Islet precursor cell (in vitro differentiated cells): Measurements from ENCODE around the gene OR51B2.

Experiments used
- DNase-seq: peaks from one replicate; pipeline ENCODE4 v3.0.0-alpha.2; 2018

Gene OR51B2

DNA sequence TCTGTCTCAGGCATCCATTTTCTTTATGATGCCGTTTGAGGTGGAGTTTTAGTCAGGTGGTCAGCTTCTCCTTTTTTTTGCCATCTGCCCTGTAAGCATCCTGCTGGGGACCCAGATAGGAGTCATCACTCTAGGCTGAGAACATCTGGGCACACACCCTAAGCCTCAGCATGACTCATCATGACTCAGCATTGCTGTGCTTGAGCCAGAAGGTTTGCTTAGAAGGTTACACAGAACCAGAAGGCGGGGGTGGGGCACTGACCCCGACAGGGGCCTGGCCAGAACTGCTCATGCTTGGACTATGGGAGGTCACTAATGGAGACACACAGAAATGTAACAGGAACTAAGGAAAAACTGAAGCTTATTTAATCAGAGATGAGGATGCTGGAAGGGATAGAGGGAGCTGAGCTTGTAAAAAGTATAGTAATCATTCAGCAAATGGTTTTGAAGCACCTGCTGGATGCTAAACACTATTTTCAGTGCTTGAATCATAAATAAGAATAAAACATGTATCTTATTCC is 43.5 kb downstream of the OR51B2 start:
- DNase-seq = peak; percentile 97

DNA sequence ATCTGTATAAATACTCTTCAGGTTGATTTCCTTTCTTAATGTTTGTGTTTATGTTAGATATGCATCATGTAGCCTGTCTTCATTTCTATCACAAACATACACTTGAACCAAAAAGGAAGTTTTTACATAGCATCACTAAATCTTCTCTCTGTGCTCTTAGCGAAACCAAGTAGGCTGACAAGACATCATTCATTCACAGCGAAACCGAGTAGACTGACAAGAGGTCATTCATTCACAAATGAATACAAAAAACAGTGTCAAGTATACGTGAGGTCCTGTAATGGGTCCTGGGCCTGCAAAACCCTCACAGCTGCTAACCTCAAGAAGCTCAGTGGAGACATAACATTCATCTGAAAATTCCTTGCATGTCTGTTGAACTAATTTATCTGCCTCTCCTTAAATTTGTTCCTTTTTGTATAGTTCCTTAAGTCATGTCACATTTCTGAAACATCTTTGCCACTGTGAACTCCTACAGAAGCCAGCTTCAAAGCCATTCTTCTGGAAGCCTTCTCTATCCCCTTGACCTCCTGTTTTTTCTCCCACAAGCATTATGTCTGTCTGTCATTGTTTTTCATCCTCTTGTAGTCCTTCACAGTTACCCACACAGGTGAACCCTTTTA is 44.5 kb downstream of the OR51B2 start:
- no peak for DNase-seq

DNA sequence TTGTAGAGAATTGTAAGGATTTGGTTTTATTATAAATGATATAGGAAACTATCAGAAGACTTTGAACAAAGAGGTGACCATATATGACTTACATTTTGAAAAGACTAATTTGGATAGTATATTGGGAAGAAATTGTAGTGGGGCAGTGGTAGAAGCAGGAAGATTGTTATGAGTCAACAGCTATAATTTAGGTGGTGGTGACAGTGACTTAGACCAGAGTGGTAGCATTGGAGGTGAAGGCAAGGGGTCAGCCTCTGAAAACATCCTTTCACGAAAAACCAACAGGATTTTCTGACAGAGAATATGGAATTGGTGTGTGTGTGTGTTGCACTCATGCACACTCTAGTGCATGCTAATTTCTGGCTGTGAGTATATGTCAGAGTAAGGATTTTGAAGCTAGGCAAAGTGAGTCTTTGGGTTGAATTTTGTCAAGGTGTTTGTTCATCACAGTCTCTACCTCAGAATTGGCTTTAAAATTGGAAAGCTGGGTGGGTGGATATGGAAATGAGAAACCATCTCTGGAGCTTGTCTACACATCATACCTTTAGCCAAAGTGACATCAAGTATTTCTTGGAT is 46.2 kb downstream of the OR51B2 start:
- DNase-seq = no peak

DNA sequence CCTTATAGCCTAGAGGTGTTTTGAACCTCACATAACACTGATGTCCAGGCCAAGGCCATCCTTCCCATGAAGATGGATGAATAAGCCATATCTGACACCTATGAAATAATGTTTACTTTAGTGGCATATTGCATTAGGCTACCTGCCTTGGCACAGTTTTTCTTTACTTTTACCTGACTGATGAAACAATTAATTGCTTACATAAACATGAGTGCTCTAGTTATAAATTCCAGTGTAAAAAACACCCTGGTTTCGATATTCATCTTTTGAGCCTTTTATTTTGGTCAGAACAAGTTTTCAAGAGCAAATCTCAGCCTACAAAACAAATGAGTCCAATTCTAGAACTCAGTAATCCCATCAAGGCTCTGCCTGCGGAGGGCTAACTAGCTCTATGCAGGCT is 47.4 kb downstream of the OR51B2 start:
- no peak for DNase-seq

DNA sequence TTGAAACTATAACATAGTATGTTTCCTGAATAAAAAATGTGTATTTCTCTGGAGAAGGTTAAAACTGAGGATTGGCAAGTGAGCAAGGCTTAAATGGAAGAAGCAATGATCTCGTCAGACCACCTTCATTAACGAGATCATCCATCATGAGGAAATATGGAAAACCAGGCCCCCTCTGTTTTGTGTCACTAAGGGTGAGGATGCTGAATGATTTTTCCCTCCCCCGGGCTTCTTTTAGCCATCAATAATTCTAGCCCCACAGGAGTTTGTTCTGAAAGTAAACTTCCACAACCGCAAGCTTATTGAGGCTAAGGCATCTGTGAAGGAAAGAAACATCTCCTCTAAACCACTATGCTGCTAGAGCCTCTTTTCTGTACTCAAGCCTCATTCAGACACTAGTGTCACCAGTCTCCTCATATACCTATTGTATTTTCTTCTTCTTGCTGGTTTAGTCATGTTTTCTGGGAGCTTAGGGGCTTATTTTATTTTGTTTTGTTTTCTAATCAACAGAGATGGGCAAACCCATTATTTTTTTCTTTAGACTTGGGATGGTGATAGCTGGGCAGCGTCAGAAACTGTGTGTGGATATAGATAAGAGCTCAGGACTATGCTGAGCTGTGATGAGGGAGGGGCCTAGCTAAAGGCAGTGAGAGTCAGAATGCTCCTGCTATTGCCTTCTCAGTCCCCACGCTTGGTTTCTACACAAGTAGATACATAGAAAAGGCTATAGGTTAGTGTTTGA is 48.6 kb downstream of the OR51B2 start:
- DNase-seq = no peak

DNA sequence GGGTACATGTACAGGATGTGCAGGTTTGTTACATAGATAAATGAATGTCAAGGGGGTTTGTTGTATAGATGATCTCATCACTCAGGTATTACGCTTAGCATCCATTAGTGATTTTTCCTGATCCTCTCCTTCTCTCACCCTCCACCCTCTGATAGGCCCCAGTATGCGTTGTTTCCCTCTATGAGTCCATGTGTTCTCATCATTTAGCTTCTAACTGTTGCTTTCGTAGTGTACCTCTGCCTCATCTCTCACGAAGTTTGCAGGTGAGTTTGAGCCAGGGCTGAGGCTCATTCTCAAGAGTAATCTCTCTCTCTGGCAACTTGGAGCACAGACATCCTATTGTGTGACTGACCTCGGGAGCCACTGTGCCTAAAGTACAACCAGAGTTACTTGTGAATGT is 49.7 kb downstream of the OR51B2 start:
- DNase-seq = peak; percentile 67
